GM12891 (cell line): Measurements from ENCODE around the gene STAB1.

Experiments used
- PAX5 ChIP-seq: IDR thresholded peaks from 2 replicates; pipeline ENCODE4 v1.6.1; 2011; ENCODE audit warnings: low read length, moderate library complexity, mild to moderate bottlenecking; ENCODE audit not compliant: insufficient read depth, severe bottlenecking
- POLR2A ChIP-seq: IDR thresholded peaks from 2 replicates; pipeline ENCODE4 v1.6.1; 2011; ENCODE audit warnings: low read depth, low read length, control low read depth
- POLR2AphosphoS5 ChIP-seq: IDR thresholded peaks from 2 replicates; pipeline ENCODE4 v1.6.1; 2011; ENCODE audit warnings: low read depth, low read length, control low read depth
- POU2F2 ChIP-seq: IDR thresholded peaks from 2 replicates; pipeline ENCODE4 v1.6.1; 2011; ENCODE audit warnings: low read depth, mild to moderate bottlenecking, control low read depth, low read length, moderate library complexity
- TAF1 ChIP-seq: IDR thresholded peaks from 2 replicates; pipeline ENCODE4 v1.6.1; 2011; ENCODE audit warnings: low read depth, low read length, control low read depth

- TF ChIP-seq POLR2A (no peak), POLR2AphosphoS5 (no peak), POU2F2 (no peak), PAX5 (no peak), TAF1 (no peak)
These were observed 59.9 kb downstream of the STAB1 start for GRCh38 chr3:52555056-52555455.
